ENCODE measurements around the gene MATK.
"Not testable (repeated sequence)": the region's sequence is repeated elsewhere in the genome, so short reads cannot be mapped to it uniquely, and the experiment has no call there.

The MATK gene

GRCh38 chr19:3816148-3816547, 30.0 kb upstream of the MATK start:
- not testable (repeated sequence) for DNase-seq (ENCODE audit: low read depth)

- DNase-seq (ENCODE audit: low read depth): no peak
Observed at GRCh38 chr19:3814648-3815047, 28.5 kb upstream of the MATK start.

GRCh38 chr19:3813473-3814392, 27.6 kb upstream of the MATK start:
- no peak for DNase-seq (ENCODE audit: low read depth)

GRCh38 chr19:3810708-3811355, 24.7 kb upstream of the MATK start:
- DNase-seq (ENCODE audit: low read depth): no peak

- DNase-seq (ENCODE audit: low read depth): no peak
Observed at GRCh38 chr19:3809881-3810707, 23.9 kb upstream of the MATK start.

- DNase-seq (ENCODE audit: low read depth): no peak
Observed at GRCh38 chr19:3808420-3809143, 22.4 kb upstream of the MATK start.

- no peak for DNase-seq (ENCODE audit: low read depth)
Observed at GRCh38 chr19:3807574-3808354, 21.6 kb upstream of the MATK start.

- no peak for DNase-seq (ENCODE audit: low read depth)
Observed at GRCh38 chr19:3807131-3807480, 20.9 kb upstream of the MATK start.

- no peak for DNase-seq (ENCODE audit: low read depth)
Observed at GRCh38 chr19:3805859-3806258, 19.7 kb upstream of the MATK start.

- no peak for DNase-seq (ENCODE audit: low read depth)
Observed at GRCh38 chr19:3804429-3804828, 18.2 kb upstream of the MATK start.

GRCh38 chr19:3803986-3804385, 17.8 kb upstream of the MATK start:
- no peak for DNase-seq (ENCODE audit: low read depth)

- no peak for DNase-seq (ENCODE audit: low read depth)
Observed at GRCh38 chr19:3803114-3803888, 17.1 kb upstream of the MATK start.

GRCh38 chr19:3801412-3802096, 15.4 kb upstream of the MATK start:
- no peak for DNase-seq (ENCODE audit: low read depth)

- no peak for DNase-seq (ENCODE audit: low read depth)
Observed at GRCh38 chr19:3800996-3801395, 14.8 kb upstream of the MATK start.

- no peak for DNase-seq (ENCODE audit: low read depth)
Observed at GRCh38 chr19:3798137-3798536, 12.0 kb upstream of the MATK start.

GRCh38 chr19:3796358-3796757, 10.2 kb upstream of the MATK start:
- DNase-seq (ENCODE audit: low read depth): no peak

GRCh38 chr19:3793799-3794198, 7.6 kb upstream of the MATK start:
- no peak for DNase-seq (ENCODE audit: low read depth)

GRCh38 chr19:3792114-3792513, 5.9 kb upstream of the MATK start:
- no peak for DNase-seq (ENCODE audit: low read depth)

- no peak for DNase-seq (ENCODE audit: low read depth)
Observed at GRCh38 chr19:3790941-3791340, 4.8 kb upstream of the MATK start.

- DNase-seq (ENCODE audit: low read depth): no peak
Observed at GRCh38 chr19:3790209-3790734, 4.1 kb upstream of the MATK start.

Data from stimulated activated CD8-positive, alpha-beta memory T cell treated with anti-CD3 and anti-CD28 coated beads, Interleukin-15, amount 100 ng/mL, for 24 hours (primary cell).